Central memory CD8-positive, alpha-beta T cell (primary cell): ENCODE measurements around the gene LY86.

ENCODE experiments used
- ATAC-seq: fragments of 150-1000 bp; cut with Tn5 transposase; replicated peaks from 2 replicates; pipeline ENCODE4 v1.10.0; 2022; ENCODE audit warnings: mild to moderate bottlenecking, moderate FRiP score, moderate number of reproducible peaks; ENCODE audit not compliant: poor library complexity, severe bottlenecking; ENCODE audit errors: extremely low read depth
- DNase-seq, 2 donors: peaks; one replicate each; pipeline ENCODE4 v3.0.0; 2021; ENCODE audit warnings: low spot score in 2 of 2
- H3K27ac Mint-ChIP-seq: one replicate; pipeline ENCODE4 v1.8.0; 2022; ENCODE audit warnings: low read depth, mild to moderate bottlenecking, moderate library complexity, mixed read lengths
- H3K27me3 Mint-ChIP-seq: one replicate; pipeline ENCODE4 v1.8.0; 2022; ENCODE audit warnings: mixed read lengths
- H3K36me3 Mint-ChIP-seq: one replicate; pipeline ENCODE4 v1.8.0; 2022; ENCODE audit warnings: mild to moderate bottlenecking, moderate library complexity, mixed read lengths; ENCODE audit not compliant: insufficient read depth
- H3K4me1 Mint-ChIP-seq: one replicate; pipeline ENCODE4 v1.8.0; 2022; ENCODE audit warnings: mixed read lengths
- H3K4me3 Mint-ChIP-seq: one replicate; pipeline ENCODE4 v1.8.0; 2022; ENCODE audit warnings: mild to moderate bottlenecking, moderate library complexity, mixed read lengths
- H3K9me3 Mint-ChIP-seq: one replicate; pipeline ENCODE4 v1.8.0; 2022; ENCODE audit warnings: mixed read lengths

The LY86 gene

DNA sequence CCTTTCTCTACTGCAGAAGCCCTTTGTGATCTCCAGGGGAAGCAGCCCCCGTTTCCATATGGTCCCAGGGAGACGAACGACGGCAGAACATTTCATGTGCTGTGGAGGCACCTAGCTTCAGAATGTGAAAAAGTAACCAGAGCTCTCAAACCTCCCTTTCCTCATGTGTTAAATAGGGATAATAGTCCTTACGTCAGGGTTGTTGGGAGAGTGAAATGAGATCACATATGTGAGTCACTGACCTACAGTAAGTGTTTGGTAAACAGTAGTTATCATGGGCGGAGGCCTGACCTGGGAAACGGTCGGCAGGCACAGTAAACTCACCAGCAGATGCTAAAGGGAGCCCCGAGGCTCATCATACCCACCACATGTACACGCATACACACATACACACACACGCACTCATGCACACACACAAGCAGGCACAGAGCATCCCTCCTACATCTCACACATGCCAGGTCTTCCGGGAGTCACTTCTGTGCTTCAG is 89.7 kb downstream of the LY86 start:
- Mint-ChIP-seq H3K27me3 (peaks cover 23% of the 10 kb centered on the region), H3K36me3 (no peaks in the 10 kb centered on the region), H3K4me1 (peaks cover 14% of the 10 kb centered on the region), H3K4me3 (no peak overlapping the region), H3K9me3 (no peaks in the 10 kb centered on the region), H3K27ac (no peak overlapping the region)
- ATAC-seq (no peak), DNase-seq (no peak)

DNA sequence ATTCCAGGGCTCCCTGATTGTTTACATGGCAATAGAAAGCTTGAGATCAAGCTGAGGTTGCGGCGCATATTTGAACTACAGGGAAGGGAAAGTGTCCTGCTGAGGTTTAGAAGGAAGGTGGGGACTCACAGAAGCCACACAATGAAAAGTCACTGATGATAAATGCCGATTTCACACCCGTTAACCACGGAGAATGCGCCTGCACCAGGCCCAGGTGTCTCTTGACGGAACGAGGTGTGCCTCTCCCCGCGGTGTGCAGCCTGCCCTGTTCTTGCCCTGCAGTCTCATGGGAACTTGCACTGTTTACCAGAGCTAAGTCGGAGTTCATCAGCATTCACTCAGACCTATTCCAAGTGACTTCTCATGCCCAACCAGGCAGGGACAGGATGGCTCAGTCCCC is 90.3 kb downstream of the LY86 start:
- Mint-ChIP-seq H3K9me3 (no peaks in the 10 kb centered on the region), H3K4me3 (no peak overlapping the region), H3K36me3 (no peaks in the 10 kb centered on the region), H3K27ac (no peak overlapping the region), H3K27me3 (peaks cover 28% of the 10 kb centered on the region), H3K4me1 (peaks cover 14% of the 10 kb centered on the region)
- DNase-seq: no peak
- ATAC-seq: no peak

DNA sequence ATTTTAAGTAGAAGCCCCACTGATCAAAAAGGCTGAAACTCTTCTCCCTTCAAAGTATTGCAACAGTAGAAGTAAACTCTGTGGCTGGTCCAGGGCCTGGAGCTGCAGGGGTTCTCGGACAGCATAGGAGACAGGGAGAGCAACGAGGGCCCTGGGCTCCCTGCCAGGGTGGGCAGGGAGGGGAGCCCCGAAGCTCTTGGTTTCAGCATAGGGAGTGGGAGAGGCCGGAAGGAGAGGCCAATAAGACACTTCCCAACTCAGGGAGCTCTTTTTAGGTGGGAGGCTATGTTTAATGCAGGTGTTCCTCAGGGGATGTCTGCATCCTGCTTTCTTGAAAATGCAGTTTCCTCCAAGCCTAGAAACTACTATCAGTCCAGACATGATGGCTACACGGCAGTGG is 91.1 kb downstream of the LY86 start:
- ATAC-seq (no peak), DNase-seq (no peak)
- Mint-ChIP-seq H3K36me3 (no peaks in the 10 kb centered on the region), H3K9me3 (no peaks in the 10 kb centered on the region), H3K4me3 (no peak overlapping the region), H3K4me1 (peaks cover 18% of the 10 kb centered on the region), H3K27me3 (peaks cover 28% of the 10 kb centered on the region), H3K27ac (no peak overlapping the region)

DNA sequence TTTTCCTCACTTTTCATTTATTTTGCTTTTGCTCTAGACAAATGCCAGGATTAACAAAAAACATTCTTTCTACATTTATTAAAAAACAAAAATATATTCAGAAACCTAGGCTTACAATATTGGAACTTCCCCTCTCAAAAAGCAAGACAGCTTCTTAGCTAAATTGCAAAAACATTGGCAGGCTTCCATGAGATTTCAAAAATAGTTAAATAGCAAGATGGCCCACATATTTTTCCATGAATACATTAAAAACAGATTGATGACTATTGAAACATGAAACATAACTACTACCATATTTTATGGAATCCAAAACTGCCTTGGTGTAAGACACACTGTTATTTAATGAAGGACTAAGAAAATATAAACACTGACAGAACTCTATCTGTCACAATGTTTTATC is 92.0 kb downstream of the LY86 start:
- Mint-ChIP-seq H3K9me3 (no peaks in the 10 kb centered on the region), H3K4me3 (no peak overlapping the region), H3K4me1 (peaks cover 20% of the 10 kb centered on the region), H3K36me3 (no peaks in the 10 kb centered on the region), H3K27me3 (peaks cover 28% of the 10 kb centered on the region), H3K27ac (no peak overlapping the region)
- DNase-seq (no peak), ATAC-seq (no peak)

DNA sequence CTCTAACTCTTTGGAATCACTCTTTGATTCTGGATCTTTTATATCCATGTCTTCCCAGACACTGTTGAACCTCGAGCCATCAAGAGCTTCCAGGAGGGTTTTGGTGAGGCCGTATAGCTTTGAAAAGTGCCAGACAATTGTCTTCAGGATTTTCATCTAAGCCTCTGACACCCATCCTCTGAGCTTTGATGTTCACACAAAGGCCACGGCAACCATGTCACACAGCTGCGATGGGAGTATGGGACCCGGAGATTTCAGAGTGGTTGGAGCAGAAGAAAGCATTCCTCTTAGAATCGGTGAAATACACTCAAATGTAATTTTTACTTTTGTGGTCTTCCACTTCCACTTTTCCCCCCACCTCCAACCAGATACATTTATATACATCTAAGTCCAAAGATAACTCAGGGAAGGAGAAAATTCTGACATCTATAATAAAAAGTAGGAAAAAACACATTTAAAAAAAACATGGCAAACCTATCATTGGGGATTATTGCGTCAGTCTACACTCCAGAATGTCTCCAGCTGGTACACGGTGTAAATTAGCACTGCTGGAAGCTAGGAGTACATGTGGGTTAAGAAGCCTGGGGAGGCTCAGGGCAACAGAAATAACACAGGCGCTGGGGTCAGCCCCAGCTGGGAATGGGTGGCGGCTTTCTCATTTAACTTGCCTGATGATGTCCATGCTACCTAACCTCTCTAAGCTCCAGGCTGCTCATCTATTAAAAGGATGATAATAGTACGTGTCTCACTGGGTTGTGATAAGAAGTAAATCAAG is 92.7 kb downstream of the LY86 start:
- ATAC-seq (no peak), DNase-seq (no peak)
- H3K4me1 Mint-ChIP-seq: peaks cover 20% of the 10 kb centered on the region
- no peak overlapping the region for H3K4me3 Mint-ChIP-seq
- H3K27me3 Mint-ChIP-seq: peaks cover 28% of the 10 kb centered on the region
- no peaks in the 10 kb centered on the region for H3K9me3 Mint-ChIP-seq
- H3K27ac Mint-ChIP-seq: no peak overlapping the region
- no peaks in the 10 kb centered on the region for H3K36me3 Mint-ChIP-seq

DNA sequence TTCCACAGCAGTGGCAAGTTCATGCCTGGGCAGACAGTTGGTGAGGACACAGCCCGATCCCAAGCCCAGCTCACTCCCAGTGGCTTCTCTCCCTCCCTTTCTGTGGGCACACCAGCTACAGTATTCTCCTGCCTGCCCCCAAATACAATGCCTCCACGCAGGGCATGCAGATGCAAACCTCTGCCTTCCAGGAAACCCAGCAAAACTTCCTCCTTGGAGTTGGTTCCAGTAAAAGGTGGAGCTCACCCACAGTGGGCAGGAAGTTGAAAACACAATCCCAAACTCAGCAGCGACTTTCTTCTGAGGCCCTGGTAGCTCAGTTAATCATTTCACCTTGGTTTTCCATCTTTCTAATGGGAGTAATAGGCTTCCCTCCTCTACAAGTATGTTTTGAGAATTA is 93.7 kb downstream of the LY86 start:
- Mint-ChIP-seq H3K4me3 (no peak overlapping the region), H3K4me1 (peaks cover 14% of the 10 kb centered on the region), H3K27me3 (peaks cover 28% of the 10 kb centered on the region), H3K9me3 (no peaks in the 10 kb centered on the region), H3K36me3 (no peaks in the 10 kb centered on the region), H3K27ac (no peak overlapping the region)
- DNase-seq (no peak), ATAC-seq (no peak)

DNA sequence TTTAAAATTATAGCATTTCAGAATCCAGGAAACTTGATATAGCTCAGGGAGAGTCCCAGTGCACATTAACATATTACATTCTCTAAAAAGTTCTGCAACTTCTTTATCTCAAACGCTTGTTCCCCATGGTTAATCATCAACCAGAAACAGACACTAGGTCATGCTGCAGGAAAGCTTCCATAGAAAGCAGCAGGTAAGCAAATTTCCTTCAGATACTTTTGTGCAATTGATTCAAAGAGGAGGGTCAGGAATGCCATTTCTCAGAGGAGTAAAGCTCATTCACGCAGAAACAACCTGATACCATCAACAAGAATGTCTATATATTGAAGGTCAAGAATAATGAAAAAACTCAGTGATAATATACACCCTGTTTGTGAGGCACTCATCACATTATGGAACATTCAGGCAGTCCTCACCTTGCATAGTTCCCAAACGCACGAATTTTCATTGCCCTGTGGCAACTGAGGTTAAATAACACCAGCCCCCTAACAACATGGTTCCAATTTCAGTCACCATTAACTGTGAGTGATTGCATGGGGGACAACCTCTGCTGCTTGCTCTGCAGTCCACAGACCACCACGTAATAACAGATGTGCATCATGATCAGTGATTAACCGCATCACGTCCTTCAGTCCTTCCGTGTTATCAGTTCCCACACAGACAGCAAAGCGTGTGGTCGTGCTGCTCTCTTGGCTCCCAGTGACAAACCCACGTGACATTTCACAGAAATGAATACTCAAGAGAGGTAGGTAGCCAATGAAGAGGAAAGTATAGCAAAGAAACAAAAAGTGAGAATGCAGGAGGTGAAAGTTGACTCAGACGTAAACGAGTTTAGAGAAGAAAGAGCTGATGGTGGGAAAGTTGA is 95.7 kb downstream of the LY86 start:
- peak; percentile 64 for ATAC-seq
- Mint-ChIP-seq H3K36me3 (no peaks in the 10 kb centered on the region), H3K27me3 (peaks cover 24% of the 10 kb centered on the region), H3K4me3 (peak overlapping the region; percentile 39), H3K4me1 (peaks cover 8% of the 10 kb centered on the region), H3K27ac (no peak overlapping the region), H3K9me3 (no peaks in the 10 kb centered on the region)
- no peak for DNase-seq

DNA sequence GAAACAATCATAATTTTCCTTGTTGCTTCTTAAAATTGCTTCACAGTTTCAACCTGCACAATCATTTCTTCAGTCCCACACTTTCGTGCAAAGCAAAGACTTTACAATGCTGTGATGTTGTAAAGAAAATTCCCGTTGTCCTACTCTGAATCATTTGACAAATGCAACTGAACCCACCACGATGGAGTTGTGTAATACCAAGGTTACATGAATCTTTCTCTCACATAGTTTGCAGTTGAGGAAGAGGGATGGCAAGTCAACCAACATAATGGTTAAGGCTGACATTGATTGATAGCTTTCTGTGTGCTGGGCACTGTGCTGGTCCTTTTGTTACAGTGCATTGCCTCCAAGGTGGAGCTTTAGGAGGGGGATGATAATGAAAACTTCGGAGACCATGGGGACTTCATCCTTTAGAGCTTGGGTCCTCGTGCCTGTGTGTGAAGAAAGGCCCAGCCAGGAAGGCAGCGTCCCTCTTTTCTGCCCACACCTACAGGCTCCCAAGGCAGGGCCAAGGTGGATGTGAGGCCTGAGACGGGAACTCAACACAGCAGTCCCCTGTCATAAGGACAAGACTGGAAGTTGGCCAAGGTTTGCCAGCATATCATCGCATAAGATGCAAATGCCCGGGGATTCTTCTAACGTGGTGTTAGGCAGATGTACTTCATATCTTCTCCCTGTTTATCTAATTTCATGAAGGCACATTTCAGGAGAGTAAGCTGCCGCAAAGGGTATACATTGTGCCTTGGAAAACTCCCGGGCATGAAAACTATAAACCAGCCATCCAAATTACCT is 96.9 kb downstream of the LY86 start:
- ATAC-seq (no peak), DNase-seq (no peak)
- Mint-ChIP-seq H3K27me3 (peaks cover 20% of the 10 kb centered on the region), H3K9me3 (no peaks in the 10 kb centered on the region), H3K36me3 (no peaks in the 10 kb centered on the region), H3K4me1 (peaks cover 6% of the 10 kb centered on the region), H3K4me3 (no peak overlapping the region), H3K27ac (no peak overlapping the region)

DNA sequence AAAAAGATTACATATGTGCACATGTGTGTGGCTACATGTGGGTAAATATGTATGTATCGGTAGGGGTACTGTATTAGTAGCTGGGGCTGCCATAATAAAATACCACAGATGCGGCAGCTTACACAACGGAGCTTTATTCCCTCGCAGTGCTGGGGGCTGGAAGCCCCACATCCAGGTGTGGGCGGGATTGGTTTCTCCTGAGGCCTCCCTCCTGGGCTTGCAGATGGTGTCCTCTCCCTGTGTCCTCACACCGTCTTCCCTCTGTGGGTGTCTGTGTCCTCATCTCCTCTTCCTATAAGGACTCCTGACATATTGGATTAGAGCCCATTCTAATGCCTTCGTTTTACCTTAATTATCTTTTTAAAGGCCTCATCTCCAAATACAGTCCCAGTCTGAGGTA is 97.7 kb downstream of the LY86 start:
- H3K4me3 Mint-ChIP-seq: no peak overlapping the region

DNA sequence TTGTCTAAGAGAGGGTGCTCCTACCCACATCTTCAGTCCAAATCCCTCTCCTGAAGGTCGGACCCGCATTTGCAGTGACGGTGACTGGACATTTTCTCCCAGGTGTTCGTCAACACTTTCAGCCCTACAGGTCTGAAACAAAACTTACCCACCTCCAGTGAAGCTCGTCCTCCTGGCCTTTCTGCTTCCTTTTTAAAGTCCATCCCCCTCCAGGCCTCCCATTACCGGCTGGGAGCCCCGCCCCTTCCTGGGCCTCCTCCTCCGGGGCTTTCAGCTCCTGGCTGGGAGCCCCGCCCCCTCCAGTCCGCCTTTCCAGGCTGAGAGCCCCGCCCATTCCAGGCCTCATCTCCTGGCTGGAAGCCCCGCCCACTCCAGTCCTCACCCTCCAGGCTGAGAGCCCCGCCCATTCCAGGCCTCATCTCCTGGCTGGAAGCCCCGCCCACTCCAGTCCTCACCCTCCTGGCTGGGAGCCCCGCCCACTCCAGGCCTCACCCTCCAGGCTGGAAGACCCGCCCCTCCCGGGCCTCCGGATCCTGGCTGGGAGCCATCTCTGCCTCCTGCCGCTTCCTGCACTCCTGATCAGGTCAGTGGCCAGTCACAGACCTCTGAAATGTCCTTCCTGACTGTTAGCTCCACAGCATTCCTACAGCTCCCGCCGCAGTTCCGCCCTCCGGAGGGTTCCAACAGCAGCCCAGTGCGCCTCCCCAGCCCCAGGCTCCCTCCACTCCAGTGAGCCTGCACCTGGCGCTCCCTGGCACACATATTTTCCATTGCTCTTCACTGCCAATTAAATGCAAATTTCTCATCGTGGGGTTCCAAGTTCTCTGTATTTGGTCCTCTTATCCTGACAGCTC is 98.5 kb downstream of the LY86 start:
- DNase-seq (no peak), ATAC-seq (no peak)
- H3K36me3 Mint-ChIP-seq: no peaks in the 10 kb centered on the region
- peaks cover 17% of the 10 kb centered on the region for H3K27me3 Mint-ChIP-seq
- H3K27ac Mint-ChIP-seq: no peak overlapping the region
- no peaks in the 10 kb centered on the region for H3K9me3 Mint-ChIP-seq
- H3K4me1 Mint-ChIP-seq: peaks cover 6% of the 10 kb centered on the region
- H3K4me3 Mint-ChIP-seq: no peak overlapping the region

More for the DNA sequence above, 97.7 kb downstream of the LY86 start:
- ATAC-seq: no peak
- Mint-ChIP-seq H3K4me1 (peaks cover 6% of the 10 kb centered on the region), H3K36me3 (no peaks in the 10 kb centered on the region), H3K27me3 (peaks cover 20% of the 10 kb centered on the region), H3K27ac (no peak overlapping the region), H3K9me3 (no peaks in the 10 kb centered on the region)
- DNase-seq: no peak

DNA sequence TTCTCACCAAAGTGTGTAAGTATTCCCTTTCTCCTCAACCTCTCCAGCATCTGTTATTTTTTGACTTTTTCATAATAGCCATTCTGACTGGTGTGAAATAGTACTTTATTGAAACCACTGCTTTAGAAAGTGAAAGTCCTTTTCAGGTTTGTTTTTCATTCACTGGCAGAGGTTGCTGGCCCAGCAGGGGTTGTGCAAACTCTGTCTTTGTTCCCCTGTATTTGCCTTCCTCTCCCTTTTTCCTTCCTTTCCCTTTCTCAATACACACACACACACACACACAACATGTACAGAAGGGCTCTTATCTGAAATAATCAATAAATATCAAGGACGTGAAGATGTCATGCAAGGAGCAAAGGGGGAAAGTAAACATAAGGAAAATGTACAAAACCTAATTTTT is 99.8 kb downstream of the LY86 start:
- H3K4me1 Mint-ChIP-seq: peaks cover 6% of the 10 kb centered on the region
- ATAC-seq: no peak
- H3K27ac Mint-ChIP-seq: no peak overlapping the region
- no peak overlapping the region for H3K4me3 Mint-ChIP-seq
- H3K27me3 Mint-ChIP-seq: peaks cover 4% of the 10 kb centered on the region
- H3K9me3 Mint-ChIP-seq: no peaks in the 10 kb centered on the region
- no peak for DNase-seq
- H3K36me3 Mint-ChIP-seq: no peaks in the 10 kb centered on the region

DNA sequence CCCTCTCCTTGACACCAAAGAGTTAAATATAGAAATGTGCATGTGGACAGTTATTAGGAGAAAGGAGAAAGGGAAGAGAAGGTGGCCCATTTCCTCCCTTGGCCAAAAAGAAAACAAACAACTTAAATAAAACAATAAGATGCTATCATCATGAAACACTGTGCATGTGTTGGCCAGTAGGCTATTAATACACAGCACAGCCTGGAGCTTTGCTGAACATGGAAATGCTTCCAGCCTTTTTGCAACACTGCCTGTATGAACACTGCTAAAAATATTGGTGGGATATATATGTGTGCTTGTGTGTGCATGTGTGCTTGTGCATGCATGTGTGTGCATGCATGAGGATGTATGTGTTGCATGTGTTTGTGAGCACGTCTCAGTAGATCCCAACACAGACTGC is 100.4 kb downstream of the LY86 start:
- H3K27ac Mint-ChIP-seq: no peak overlapping the region
- no peak overlapping the region for H3K4me3 Mint-ChIP-seq
- no peaks in the 10 kb centered on the region for H3K9me3 Mint-ChIP-seq
- peaks cover 6% of the 10 kb centered on the region for H3K4me1 Mint-ChIP-seq
- ATAC-seq (no peak), DNase-seq (no peak)
- no peaks in the 10 kb centered on the region for H3K36me3 Mint-ChIP-seq
- no peaks in the 10 kb centered on the region for H3K27me3 Mint-ChIP-seq
